GM20000 (cell line): ENCODE data around the gene TEX2.
"Not testable (repeated sequence)": the region's sequence is repeated elsewhere in the genome, so short reads cannot be mapped to it uniquely, and the experiment has no call there.

ENCODE experiments used
- DNase-seq: peaks from one replicate; pipeline ENCODE4 v3.0.0; 2012; ENCODE audit warnings: low spot score
- CTCF ChIP-seq: IDR thresholded peaks from 2 replicates; pipeline ENCODE4 v1.5.1; 2012; ENCODE audit warnings: mild to moderate bottlenecking, control low read depth; ENCODE audit errors: extremely low read depth, missing control alignments

TEX2 gene

GRCh38 chr17:64216338-64217248, 46.5 kb downstream of the TEX2 start:
- TF ChIP-seq CTCF: peak; percentile 41
- peak; percentile 68 for DNase-seq

DNA sequence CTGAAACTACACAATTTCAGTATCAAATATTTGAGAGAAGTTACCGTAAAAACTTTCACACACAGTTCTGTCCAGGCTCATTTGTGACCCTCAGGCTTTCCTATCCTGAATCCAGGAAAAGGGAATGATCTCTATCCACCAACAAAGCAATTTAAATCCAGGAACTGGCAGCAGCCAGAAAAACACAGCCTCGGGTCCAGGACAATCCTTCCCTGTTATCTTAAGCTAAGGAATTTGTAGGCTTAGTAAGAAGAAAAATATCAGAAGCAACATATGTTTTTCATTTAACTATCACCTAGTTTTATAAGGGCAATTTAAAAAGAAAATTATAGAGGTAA, 47.1 kb downstream of the TEX2 start:
- no peak for TF ChIP-seq CTCF
- no peak for DNase-seq

DNA sequence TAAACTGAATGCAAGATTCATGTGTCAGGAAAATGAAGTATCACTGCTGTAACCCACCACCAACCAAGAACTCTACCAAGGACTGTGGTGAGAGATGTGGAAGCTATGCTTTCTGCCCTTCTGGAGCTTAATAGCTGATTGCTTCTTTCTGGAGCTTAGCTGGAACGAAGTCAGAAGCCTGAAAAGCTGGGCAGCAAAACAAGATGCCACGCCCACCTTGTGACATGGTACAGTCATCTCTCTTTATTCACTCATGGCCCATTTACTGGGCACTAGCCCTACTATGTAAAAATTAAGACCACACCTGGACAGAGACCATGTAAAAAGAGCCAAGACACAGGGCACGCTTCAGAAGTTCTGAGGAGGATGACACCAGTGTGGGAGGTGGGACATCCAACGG, 48.1 kb downstream of the TEX2 start:
- no peak for DNase-seq

DNA sequence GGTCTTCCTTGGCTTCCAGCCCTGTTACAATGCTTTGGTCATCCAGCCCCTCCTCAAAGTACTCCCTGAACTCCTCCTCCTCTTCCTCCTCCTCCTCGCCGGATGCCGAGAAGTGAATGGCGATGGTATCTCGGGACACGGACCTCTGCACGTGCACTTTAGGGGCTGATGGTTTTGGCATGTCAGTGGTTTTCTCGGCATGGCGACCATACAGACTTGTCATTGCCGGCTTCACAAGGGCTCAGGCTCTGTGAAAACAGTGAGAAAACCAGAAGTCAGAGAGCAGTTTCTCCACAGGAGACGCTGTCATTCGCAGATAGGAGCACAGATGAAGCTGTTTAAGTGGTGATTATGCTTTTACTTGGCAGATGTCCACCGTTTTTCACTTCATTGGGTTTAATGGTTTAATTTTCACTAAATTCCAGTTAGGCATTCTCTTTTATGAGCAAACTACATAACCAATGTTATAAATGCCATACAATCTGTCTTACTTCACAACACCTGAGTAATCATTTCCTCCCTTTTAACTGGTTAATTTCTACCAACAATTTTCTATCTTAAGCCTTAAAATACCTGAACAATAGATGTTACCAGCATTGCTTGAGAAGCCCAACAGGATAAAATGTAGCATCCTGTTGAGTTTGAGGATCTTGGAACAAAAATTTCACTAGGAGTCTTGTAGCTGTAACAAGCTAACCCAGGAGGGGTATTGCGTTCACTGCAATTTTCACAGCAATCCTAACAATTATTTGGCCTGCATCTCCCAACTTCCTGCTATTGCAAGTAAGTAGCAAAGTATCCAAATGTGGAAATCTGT, 48.9 kb downstream of the TEX2 start:
- no peak for TF ChIP-seq CTCF
- DNase-seq: no peak

More for the DNA sequence above, 48.1 kb downstream of the TEX2 start:
- TF ChIP-seq CTCF: no peak

DNA sequence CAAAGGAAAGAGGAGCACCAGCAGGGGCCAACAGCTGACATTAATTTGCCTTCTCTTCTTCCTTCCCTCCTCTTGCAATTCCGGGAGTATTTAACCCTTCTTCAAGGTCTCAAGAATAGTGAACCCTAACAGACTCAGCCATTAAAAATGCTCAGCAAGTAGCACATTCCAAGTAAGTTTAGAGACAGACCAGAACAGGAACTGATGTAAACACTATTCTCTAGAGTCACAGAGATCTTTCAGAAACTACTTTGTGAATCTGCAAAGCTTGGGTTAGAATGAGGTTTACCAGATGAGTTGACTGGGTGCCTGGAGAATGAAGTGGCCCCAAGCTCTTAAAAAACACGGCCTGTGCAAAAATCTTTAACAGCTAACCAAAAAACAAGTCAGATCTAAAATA, 50.9 kb downstream of the TEX2 start:
- TF ChIP-seq CTCF: no peak
- no peak for DNase-seq

- DNase-seq: no peak
- TF ChIP-seq CTCF: no peak
Measured at GRCh38 chr17:64209983-64210382, 53.1 kb downstream of the TEX2 start.

- DNase-seq: no peak
- TF ChIP-seq CTCF: no peak
Measured at GRCh38 chr17:64209356-64209941, 53.6 kb downstream of the TEX2 start.

- DNase-seq: not testable (repeated sequence)
Measured at GRCh38 chr17:64208656-64209055, 54.4 kb downstream of the TEX2 start.
